Measurements from ENCODE around the gene RPS6KA2.

GRCh38 chr6:166439366-166440091 lies 187.5 kb downstream of the RPS6KA2 start:
- TF ChIP-seq POLR2A (IDR thresholded peaks at IDR 0.05) (no peak), CTCF (IDR thresholded peaks at IDR 0.05) (no peak), EP300 (IDR thresholded peaks at IDR 0.05) (no peak)

All from gastroesophageal sphincter (tissue), 3 donors.